Cardiac septum (tissue), 1 donor: Measurements from ENCODE around the gene APOBEC3B. TPM values are rescaled to one million over a fixed set of nuclear protein-coding genes. Genes with fewer than 3 reads are reported as not detected.
"Not testable (repeated sequence)": the region's sequence is repeated elsewhere in the genome, so short reads cannot be mapped to it uniquely, and the experiment has no call there.

Experiments used
- DNase-seq: peaks from one replicate; pipeline ENCODE4 v3.0.0-alpha.2; 2020; ENCODE audit warnings: low spot score
- intact Hi-C: fragments of 100-400 bp; cut with DNase I; formaldehyde crosslinking; loops from one replicate; pipeline ENCODE4 v1.14.0; 2022
- long read RNA-seq: library from polyadenylated mRNA; unstranded; transcript quantifications from one replicate; pipeline ENCODE4 v2.0.0, GENCODE V29; 2021
- total RNA-seq: library from RNA; stranded (reverse); fragmentation: NEBNext Ultra II Directional; extraction: Animal tissue kit (Norgen Biotek cat#: 25700); gene quantifications from one replicate; pipeline ENCODE4 v1.2.1, GENCODE V29; 2021
- donor health status: DM: no; HTN: no; CAD: no.

Gene APOBEC3B
- total RNA-seq: 0.54 TPM
- long read RNA-seq: 0 reads

- DNase-seq: peak; percentile 90
- intact Hi-C loops: no loop called here
These were observed at the start of gene APOBEC3B for GRCh38 chr22:38981992-38982927. Gene APOBEC3B, plus strand, starts transcription at chr22:38982347. Its CDS starts 107 bp downstream, at chr22:38982454.

GRCh38 chr22:38935023-38935422 is 47.1 kb upstream of the APOBEC3B start:
- peak; percentile 74 for DNase-seq
- intact Hi-C loops: loop anchor here (10.0 kb wide), 1 partner anchor 180 kb away; no protein-coding TSS in a partner anchor

DNA sequence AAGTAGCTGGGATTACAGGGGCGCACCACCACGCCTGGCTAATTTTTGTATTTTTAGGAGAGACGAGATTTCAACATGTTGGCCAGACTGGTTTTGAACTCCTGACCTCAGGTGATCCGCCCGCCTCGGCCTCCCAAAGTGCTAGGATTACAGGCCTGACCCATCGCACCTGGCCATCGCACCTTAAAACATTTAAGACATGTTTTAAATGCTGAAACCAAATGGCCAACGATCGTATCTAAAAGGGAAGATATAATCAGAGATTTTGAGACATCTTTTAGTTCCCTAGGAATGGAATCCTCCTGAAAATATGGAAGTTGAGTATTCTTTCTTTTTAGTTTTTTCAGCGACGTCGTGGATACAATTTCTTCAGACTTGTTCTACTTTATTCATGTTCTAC is 46.5 kb upstream of the APOBEC3B start:
- intact Hi-C loops: loop anchor here (10.0 kb wide), 1 partner anchor 179 kb away; no protein-coding TSS in a partner anchor
- no peak for DNase-seq

GRCh38 chr22:38936562-38936961 is 45.6 kb upstream of the APOBEC3B start:
- intact Hi-C loops: loop anchor here (10.0 kb wide), 1 partner anchor 178 kb away; no protein-coding TSS in a partner anchor
- DNase-seq: peak; percentile 31

GRCh38 chr22:38937036-38937435 is 45.1 kb upstream of the APOBEC3B start:
- intact Hi-C loops: loop anchor here (10.0 kb wide), 1 partner anchor 178 kb away; no protein-coding TSS in a partner anchor
- DNase-seq: peak; percentile 63

DNA sequence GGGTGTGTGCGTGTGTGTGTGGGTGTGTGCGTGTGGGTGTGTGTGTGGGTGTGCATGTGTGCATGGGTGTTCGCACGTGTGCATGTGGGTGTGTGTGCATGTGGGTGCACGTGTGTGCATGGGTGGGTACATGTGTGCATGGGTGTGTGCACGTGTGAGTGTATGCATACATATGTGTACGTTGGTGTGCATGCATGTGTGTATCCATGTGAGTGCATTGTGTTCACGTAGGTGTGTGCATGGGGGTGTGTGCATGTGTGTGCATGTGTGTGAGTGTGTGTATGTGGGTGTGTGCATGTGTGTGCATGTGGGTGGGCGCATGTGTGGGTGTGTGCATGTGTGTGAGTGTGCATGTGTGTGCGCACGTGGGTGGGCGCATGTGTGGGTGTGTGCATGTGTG is 44.6 kb upstream of the APOBEC3B start:
- peak; percentile 9 for DNase-seq
- intact Hi-C loops: loop anchor here (10.0 kb wide), 1 partner anchor 177 kb away; no protein-coding TSS in a partner anchor

DNA sequence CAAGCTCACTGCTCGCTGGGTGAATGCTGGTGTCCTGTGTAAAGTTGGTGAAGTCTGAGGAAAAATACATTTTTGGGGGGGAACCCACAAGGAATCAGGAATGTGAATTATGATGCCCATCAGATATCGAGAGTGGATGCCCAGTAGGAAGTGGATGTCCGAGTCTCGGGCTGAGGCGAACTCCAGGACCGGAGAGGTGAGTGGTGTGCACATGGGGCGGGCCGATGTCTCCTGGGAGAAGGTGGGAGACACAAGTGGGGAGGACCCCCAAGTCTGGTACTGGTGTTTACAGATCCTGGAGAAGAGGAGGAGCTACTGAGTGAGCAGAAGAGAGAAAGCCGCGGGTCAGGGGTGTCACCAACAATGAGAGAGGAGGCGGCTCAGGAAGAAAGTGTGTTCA is 43.9 kb upstream of the APOBEC3B start:
- DNase-seq: peak; percentile 14
- intact Hi-C loops: loop anchor here (10.0 kb wide), 1 partner anchor 177 kb away; no protein-coding TSS in a partner anchor

DNA sequence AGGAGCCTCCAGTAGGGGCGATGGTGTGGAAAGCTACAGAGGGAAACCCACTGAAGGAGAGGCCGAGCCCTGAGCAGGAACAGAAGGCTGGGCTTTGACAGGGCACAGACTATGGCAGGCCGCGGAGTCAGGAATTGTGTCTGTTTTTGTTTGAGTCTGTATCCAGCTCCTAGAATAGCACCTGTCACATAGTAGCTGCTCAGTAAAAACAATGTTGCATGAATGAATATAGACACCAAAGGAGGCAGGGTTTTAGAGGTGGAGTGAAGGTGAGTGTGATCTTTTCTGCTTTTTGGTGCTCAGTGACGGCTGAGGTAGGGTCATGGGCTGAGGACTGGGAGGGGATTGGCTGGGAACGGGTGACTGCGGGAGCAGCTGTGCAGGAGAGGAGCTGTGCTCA is 43.2 kb upstream of the APOBEC3B start:
- intact Hi-C loops: loop anchor here (10.0 kb wide), 1 partner anchor 176 kb away; no protein-coding TSS in a partner anchor

DNA sequence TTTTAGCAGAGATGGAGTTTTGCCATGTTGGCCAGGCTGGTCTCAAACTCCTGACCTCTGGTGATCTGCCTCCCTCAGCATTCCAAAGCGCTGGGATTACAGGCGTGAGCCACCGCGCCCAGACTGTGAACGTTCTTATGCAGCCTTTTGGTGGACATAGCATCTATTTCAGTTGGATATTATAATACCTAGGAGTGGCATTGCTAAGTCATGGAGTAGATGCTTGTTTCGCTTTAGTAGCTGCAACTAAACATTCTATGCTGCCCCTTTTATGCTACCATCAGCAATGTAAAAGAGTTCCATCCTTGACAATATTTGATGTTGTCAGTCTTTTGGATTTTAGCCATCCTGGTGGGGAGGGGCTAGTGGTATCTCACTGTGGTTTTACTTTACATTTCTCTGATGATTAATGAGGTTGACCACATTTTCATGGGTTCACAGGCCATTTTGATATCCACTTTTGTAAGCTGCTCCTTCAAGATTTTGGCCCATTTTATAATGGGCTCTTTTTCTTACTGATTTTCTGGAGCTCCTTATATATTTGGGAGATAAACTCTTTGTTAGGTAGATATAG is 41.2 kb upstream of the APOBEC3B start:
- intact Hi-C loops: no loop called here
- peak; percentile 17 for DNase-seq

More for the DNA sequence above, 43.2 kb upstream of the APOBEC3B start:
- peak; percentile 46 for DNase-seq

GRCh38 chr22:38941488-38941987 is 40.6 kb upstream of the APOBEC3B start:
- peak; percentile 75 for DNase-seq
- intact Hi-C loops: no loop called here

DNA sequence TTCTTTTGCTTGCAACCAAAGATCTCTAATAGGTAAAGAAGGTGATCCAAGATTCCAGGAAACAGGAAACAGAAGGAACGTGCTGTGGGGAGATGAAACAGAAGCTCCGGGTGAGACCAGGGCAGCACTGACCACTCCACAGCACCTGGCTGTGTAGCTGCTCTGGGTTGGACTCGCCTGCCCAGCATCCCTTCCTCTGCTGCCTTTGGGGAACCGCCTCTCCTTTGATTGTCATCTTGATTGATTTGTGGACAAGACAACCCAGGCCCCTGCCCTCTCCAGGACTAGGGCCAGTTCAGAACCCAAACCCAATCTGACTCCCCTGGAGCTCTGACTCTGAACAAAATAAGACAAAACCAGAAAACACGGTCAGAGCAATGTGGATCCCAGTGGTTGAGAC is 39.4 kb upstream of the APOBEC3B start:
- DNase-seq: peak; percentile 72
- intact Hi-C loops: no loop called here

GRCh38 chr22:38943201-38943600 is 38.9 kb upstream of the APOBEC3B start:
- DNase-seq: peak; percentile 79
- intact Hi-C loops: no loop called here

DNA sequence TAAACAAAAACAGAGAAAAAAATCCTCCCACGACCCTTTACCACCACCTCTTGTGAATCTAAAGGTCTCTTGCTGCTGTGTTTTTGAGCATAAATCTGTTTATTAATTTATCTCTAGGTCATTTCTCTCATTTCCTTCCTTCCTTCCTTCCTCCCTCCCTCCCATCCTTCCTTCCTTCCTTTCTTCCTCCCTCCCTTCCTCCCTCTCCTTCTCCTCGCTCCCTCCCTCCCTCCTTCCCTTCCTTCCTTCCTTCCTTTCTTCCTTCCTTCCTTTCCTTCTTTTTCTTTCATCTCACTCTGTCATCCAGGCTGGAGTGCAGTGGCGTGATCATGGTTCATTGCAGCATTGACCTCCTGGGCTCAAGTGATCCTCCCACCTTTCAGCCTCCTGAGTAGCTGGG is 38.3 kb upstream of the APOBEC3B start:
- intact Hi-C loops: no loop called here
- peak; percentile 10 for DNase-seq

DNA sequence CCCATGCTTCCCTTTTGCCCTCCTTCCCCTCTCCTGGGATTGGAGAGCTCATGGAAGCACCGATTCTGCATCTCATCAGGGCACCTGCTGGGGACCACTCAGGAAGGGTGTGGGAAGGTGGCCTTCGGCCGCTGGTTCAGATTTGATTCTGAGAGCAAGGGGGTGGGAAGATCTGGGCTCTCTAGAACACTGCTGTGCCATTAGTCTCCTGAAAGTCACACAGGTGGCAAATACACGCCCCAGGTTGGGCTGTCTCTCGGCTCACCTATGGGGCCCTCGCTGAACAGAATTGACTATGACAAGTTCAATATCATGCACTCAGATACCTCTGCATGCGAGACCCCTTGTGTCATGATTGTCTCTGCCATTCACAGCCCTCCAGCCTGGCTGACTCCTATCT is 37.5 kb upstream of the APOBEC3B start:
- intact Hi-C loops: no loop called here

DNA sequence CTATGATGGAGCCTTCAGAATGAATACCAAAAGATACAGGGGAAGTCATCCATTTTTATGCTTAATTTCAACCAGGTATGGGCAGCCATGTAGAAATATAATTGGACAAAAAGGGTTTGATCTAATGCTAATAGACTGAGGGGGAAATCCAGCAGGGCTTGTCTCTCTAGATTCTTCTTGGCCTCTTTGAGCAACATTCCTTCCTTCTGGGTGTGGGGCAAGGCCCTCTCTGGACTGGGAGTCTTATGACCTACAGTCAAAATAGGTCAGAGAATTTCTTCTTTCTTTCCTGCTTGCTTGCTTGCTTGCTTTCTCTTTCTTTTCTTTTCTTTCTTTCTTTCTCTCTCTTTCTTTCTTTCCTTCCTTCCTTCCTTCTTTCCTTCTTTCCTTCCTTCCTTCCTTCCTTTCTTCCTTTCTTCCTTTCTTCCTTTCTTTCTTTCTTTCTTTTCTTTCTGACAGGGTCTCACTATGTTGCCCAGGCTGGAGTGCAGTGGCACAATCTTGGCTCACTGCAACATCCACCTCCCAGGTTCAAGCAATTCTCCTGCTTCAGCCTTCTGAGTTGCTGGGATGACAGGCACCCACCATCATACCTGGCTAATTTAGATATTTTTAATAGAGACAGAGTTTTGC is 36.3 kb upstream of the APOBEC3B start:
- intact Hi-C loops, DNase-seq: not testable (repeated sequence)

More for the DNA sequence above, 37.5 kb upstream of the APOBEC3B start:
- no peak for DNase-seq

GRCh38 chr22:38946771-38947170 is 35.4 kb upstream of the APOBEC3B start:
- intact Hi-C loops: no loop called here
- DNase-seq: no peak

GRCh38 chr22:38947321-38948140 is 34.6 kb upstream of the APOBEC3B start:
- DNase-seq: no peak
- intact Hi-C loops: no loop called here

DNA sequence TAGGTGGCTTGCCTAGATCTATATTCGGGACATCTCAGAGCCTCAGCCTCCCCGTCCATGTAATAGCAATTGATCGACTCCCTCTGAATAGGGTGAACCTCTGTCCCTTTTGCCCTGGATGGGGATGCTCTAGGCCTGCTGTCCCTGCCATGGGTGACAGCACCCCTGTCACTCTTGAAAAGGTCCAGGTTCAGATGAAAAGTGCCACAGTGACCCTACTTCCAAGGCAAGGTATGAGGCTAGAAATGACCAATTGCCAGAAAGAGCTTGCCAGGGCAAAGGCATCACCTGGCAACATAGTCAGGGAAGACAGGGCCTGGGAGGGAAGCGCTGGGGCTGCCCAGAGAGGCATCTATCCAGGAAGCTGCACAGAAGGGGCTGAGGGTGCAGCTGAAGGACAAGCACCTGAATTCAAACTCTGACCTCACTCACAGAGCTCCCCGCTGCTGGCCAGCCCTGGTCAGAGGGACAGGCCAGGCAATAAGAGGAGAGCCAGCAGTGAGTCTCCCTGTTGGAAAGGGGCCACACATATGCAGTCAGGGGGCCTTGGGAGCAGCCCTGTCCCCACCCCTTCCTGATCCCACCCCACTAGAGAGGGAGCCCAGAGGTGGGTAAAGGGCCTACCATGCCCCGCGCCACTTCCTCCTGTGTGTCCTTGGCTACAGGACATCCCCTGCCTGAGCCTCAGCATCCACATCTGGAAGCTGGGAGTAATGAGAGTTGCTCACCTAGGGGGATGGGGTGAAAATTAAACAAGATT is 33.8 kb upstream of the APOBEC3B start:
- intact Hi-C loops: no loop called here
- peak; percentile 27 for DNase-seq
